ENCODE measurements around the gene DUSP9.

- TF ChIP-seq, protein P1, sequence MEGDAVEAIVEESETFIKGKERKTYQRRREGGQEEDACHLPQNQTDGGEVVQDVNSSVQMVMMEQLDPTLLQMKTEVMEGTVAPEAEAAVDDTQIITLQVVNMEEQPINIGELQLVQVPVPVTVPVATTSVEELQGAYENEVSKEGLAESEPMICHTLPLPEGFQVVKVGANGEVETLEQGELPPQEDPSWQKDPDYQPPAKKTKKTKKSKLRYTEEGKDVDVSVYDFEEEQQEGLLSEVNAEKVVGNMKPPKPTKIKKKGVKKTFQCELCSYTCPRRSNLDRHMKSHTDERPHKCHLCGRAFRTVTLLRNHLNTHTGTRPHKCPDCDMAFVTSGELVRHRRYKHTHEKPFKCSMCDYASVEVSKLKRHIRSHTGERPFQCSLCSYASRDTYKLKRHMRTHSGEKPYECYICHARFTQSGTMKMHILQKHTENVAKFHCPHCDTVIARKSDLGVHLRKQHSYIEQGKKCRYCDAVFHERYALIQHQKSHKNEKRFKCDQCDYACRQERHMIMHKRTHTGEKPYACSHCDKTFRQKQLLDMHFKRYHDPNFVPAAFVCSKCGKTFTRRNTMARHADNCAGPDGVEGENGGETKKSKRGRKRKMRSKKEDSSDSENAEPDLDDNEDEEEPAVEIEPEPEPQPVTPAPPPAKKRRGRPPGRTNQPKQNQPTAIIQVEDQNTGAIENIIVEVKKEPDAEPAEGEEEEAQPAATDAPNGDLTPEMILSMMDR (IDR thresholded peaks at IDR 0.05; ENCODE audit: low read depth, low read length), result no peak
- TF ChIP-seq MAX (IDR thresholded peaks at IDR 0.05; ENCODE audit: low read depth, low read length), result no peak
- TF ChIP-seq POLR2A (IDR thresholded peaks at IDR 0.05; ENCODE audit: extremely low read depth, insufficient read length), result no peak
- no peak for TF ChIP-seq MYC (IDR thresholded peaks at IDR 0.05; ENCODE audit: low read depth, low read length)
Observed at GRCh38 chrX:153645921-153646488, 998 bp upstream of the DUSP9 start.

Measured in NB4 (cell line).